HG03354 (cell line): ENCODE measurements around the gene GRWD1.
A peak's percentile ranks its signal among the peaks of the same experiment; 100 is the strongest.

ENCODE experiments used
- ATAC-seq: cut with Tn5 transposase; IDR thresholded peaks from one replicate; pipeline ENCODE4 v1.9.1; 2021; ENCODE audit warnings: mild to moderate bottlenecking; ENCODE audit not compliant: unreplicated experiment, poor library complexity, severe bottlenecking

The GRWD1 gene

GRCh38 chr19:48491793-48492123 is 46.0 kb downstream of the GRWD1 start:
- ATAC-seq = no peak

- ATAC-seq = peak; percentile 66
Observed at GRCh38 chr19:48492925-48493717, 47.3 kb downstream of the GRWD1 start.

- ATAC-seq = no peak
Observed at GRCh38 chr19:48493718-48494401, 48.1 kb downstream of the GRWD1 start.

GRCh38 chr19:48495396-48495795 is 49.6 kb downstream of the GRWD1 start:
- no peak for ATAC-seq

GRCh38 chr19:48496959-48497727 is 51.4 kb downstream of the GRWD1 start:
- no peak for ATAC-seq

GRCh38 chr19:48497728-48498594 is 52.2 kb downstream of the GRWD1 start:
- no peak for ATAC-seq

- no peak for ATAC-seq
Observed at GRCh38 chr19:48498595-48499311, 53.0 kb downstream of the GRWD1 start.

GRCh38 chr19:48499316-48500090 is 53.7 kb downstream of the GRWD1 start:
- no peak for ATAC-seq

GRCh38 chr19:48500830-48501493 is 55.2 kb downstream of the GRWD1 start:
- no peak for ATAC-seq

GRCh38 chr19:48501494-48502349 is 55.9 kb downstream of the GRWD1 start:
- ATAC-seq = no peak

- no peak for ATAC-seq
Observed at GRCh38 chr19:48502350-48503018, 56.7 kb downstream of the GRWD1 start.

GRCh38 chr19:48506138-48506733 is 60.5 kb downstream of the GRWD1 start:
- no peak for ATAC-seq
